Glutamatergic neuron (in vitro differentiated cells): Measurements from ENCODE around the gene ZSCAN16. TPM values are rescaled to one million over a fixed set of nuclear protein-coding genes. Genes with fewer than 3 reads are reported as not detected.

Experiments used
- DNase-seq: peaks from one replicate; pipeline ENCODE4 v3.0.0; 2022
- H3K27ac Mint-ChIP-seq: one replicate; pipeline ENCODE4 v1.8.0; 2020; ENCODE audit warnings: mild to moderate bottlenecking, mixed read lengths, inconsistent platforms; ENCODE audit not compliant: unreplicated experiment
- H3K27me3 Mint-ChIP-seq: one replicate; pipeline ENCODE4 v1.8.0; 2020; ENCODE audit warnings: mild to moderate bottlenecking, moderate library complexity, mixed read lengths, inconsistent platforms; ENCODE audit not compliant: unreplicated experiment
- H3K36me3 Mint-ChIP-seq: one replicate; pipeline ENCODE4 v1.8.0; 2020; ENCODE audit warnings: mild to moderate bottlenecking, mixed read lengths, inconsistent platforms; ENCODE audit not compliant: unreplicated experiment
- H3K4me1 Mint-ChIP-seq: one replicate; pipeline ENCODE4 v1.8.0; 2020; ENCODE audit warnings: mild to moderate bottlenecking, low read depth, mixed read lengths, inconsistent platforms; ENCODE audit not compliant: unreplicated experiment
- H3K4me3 Mint-ChIP-seq: one replicate; pipeline ENCODE4 v1.8.0; 2020; ENCODE audit warnings: mild to moderate bottlenecking, mixed read lengths, inconsistent platforms; ENCODE audit not compliant: unreplicated experiment
- H3K9me3 Mint-ChIP-seq: one replicate; pipeline ENCODE4 v1.8.0; 2020; ENCODE audit warnings: mild to moderate bottlenecking, moderate library complexity, mixed read lengths, inconsistent platforms; ENCODE audit not compliant: unreplicated experiment
- total RNA-seq: library from RNA; stranded (reverse); fragmentation: NEBNext Ultra II Directional; extraction: Animal tissue kit (Norgen Biotek cat#: 25700); gene quantifications from one replicate; pipeline ENCODE4 v1.2.1, GENCODE V29; 2021; ENCODE audit not compliant: unreplicated experiment
- TF ChIP-seq, protein P1 (sequence below): fragments of 200-600 bp; sonication (generic); IDR thresholded peaks from one replicate; pipeline ENCODE4 v1.5.0; 2021; ENCODE audit not compliant: partially characterized antibody, unreplicated experiment

Gene ZSCAN16
- total RNA-seq, 1 donor from 2014 or later = 20.0 TPM

DNA sequence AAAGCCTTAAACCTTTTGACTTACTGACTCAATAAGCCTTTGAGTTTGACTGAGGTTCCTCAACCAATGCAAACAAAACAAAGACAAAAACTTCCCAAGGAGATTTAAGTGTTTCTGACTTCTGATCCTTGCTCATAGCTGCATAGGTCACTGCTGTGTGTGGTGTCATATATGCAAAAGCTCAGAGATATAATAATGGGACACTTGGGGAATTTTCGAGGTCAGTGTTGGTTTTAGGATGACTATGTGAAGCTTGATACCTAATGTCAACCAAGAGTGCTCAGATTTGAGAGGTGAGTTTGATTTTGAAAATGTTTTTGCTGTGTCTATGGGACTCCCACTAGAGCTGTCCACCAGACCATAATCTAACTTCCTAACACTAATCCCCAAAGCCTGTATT, 43.5 kb downstream of the ZSCAN16 start:
- TF ChIP-seq, protein P1, sequence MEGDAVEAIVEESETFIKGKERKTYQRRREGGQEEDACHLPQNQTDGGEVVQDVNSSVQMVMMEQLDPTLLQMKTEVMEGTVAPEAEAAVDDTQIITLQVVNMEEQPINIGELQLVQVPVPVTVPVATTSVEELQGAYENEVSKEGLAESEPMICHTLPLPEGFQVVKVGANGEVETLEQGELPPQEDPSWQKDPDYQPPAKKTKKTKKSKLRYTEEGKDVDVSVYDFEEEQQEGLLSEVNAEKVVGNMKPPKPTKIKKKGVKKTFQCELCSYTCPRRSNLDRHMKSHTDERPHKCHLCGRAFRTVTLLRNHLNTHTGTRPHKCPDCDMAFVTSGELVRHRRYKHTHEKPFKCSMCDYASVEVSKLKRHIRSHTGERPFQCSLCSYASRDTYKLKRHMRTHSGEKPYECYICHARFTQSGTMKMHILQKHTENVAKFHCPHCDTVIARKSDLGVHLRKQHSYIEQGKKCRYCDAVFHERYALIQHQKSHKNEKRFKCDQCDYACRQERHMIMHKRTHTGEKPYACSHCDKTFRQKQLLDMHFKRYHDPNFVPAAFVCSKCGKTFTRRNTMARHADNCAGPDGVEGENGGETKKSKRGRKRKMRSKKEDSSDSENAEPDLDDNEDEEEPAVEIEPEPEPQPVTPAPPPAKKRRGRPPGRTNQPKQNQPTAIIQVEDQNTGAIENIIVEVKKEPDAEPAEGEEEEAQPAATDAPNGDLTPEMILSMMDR = no peak
- Mint-ChIP-seq H3K36me3 (peaks cover 3% of the 10 kb centered on the region), H3K27ac (no peak overlapping the region), H3K4me1 (no peaks in the 10 kb centered on the region), H3K9me3 (no peaks in the 10 kb centered on the region), H3K4me3 (no peak overlapping the region), H3K27me3 (no peaks in the 10 kb centered on the region)
- no peak for DNase-seq

DNA sequence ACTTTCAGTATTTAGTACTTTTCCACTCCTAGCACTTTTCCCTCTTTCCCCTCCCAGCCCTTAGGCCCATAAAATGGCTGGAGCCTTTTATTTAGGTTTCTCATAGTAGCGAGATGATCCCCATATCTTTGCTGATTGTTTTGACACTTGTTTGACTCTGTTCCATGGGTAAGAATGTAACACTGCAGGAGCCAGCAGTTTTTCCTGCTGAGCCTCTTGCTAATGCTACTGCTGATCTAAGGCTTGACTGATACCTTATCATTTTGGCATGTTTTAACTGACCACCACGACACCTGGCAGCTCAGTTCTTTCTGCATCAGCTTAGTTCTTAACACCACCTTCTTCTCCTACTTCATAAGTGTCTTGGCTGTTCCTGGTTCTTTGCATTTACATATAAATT, 46.9 kb downstream of the ZSCAN16 start:
- DNase-seq = no peak
- H3K27me3 Mint-ChIP-seq = peaks cover 2% of the 10 kb centered on the region
- H3K36me3 Mint-ChIP-seq = no peaks in the 10 kb centered on the region
- no peaks in the 10 kb centered on the region for H3K4me1 Mint-ChIP-seq
- no peak overlapping the region for H3K27ac Mint-ChIP-seq
- TF ChIP-seq, protein P1 = no peak
- H3K9me3 Mint-ChIP-seq = no peaks in the 10 kb centered on the region
- H3K4me3 Mint-ChIP-seq = no peak overlapping the region

DNA sequence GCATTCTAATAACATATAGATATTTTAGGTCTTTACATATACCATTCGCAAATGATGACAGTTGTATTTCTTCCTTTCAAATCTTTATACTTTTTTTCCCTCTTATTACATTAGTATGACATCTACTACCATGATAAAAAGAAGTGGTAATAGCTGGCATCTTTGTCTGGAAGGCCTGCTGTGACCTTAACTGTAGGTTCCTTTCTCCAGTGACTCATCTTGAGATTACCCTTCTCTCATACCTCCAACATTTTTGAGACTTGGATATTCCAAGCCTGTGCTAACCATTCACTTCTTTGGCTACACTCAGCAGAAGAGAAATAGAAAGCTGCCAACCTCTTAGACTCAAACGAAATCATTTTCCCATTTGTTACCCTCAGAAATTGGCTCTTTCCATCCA, 47.6 kb downstream of the ZSCAN16 start:
- H3K27me3 Mint-ChIP-seq = peaks cover 2% of the 10 kb centered on the region
- H3K36me3 Mint-ChIP-seq = no peaks in the 10 kb centered on the region
- no peak overlapping the region for H3K4me3 Mint-ChIP-seq
- no peaks in the 10 kb centered on the region for H3K4me1 Mint-ChIP-seq
- no peak overlapping the region for H3K27ac Mint-ChIP-seq
- no peaks in the 10 kb centered on the region for H3K9me3 Mint-ChIP-seq
- TF ChIP-seq, protein P1 = no peak
- DNase-seq = no peak

DNA sequence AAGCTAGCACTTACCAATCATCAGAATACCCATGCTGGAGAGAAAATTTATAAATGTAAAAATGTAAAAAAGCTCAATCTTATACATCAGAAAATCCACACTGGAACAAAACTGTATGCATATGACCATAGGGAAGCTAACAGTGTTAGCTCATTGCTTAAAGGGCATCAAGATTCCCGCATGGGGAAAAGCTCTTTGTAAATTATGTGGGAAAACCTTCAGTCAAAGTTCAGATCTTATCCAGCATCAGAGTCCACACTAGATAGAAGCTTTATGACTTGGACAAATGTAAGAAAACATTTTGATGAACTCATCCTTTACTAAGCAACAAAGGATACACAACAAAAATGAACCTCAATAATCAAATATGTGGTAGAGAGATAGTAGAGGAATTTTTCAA, 52.0 kb downstream of the ZSCAN16 start:
- H3K27ac Mint-ChIP-seq = no peak overlapping the region
- no peak for DNase-seq
- no peaks in the 10 kb centered on the region for H3K4me1 Mint-ChIP-seq
- H3K27me3 Mint-ChIP-seq = peaks cover 2% of the 10 kb centered on the region
- no peak overlapping the region for H3K4me3 Mint-ChIP-seq
- H3K36me3 Mint-ChIP-seq = peaks cover 7% of the 10 kb centered on the region
- H3K9me3 Mint-ChIP-seq = no peaks in the 10 kb centered on the region
- TF ChIP-seq, protein P1 = no peak

Other genes starting within 250 kb of the ZSCAN16 start
- not detected for gene OR2B2, start 212.2 kb upstream of the ZSCAN16 start, total RNA-seq
- gene OR2B6, start 167.4 kb upstream of the ZSCAN16 start, total RNA-seq = not detected
- 0.47 TPM for gene ZNF165, start 44.0 kb upstream of the ZSCAN16 start, total RNA-seq
- gene ZKSCAN8, start 17.3 kb downstream of the ZSCAN16 start, total RNA-seq = 37.4 TPM
- gene ZSCAN9, start 100.7 kb downstream of the ZSCAN16 start, total RNA-seq = 54.0 TPM
- gene ZKSCAN4, start 127.7 kb downstream of the ZSCAN16 start, total RNA-seq = 7.7 TPM
- gene NKAPL, start 134.7 kb downstream of the ZSCAN16 start, total RNA-seq = 0.69 TPM
- gene ZSCAN26, start 142.5 kb downstream of the ZSCAN16 start, total RNA-seq = 24.8 TPM
- 18.1 TPM for gene PGBD1, start 157.0 kb downstream of the ZSCAN16 start, total RNA-seq
- 6.9 TPM for gene ZSCAN31, start 211.5 kb downstream of the ZSCAN16 start, total RNA-seq
- 16.0 TPM for gene ZKSCAN3, start 225.3 kb downstream of the ZSCAN16 start, total RNA-seq